Measurements from ENCODE around the gene FXN. TPM values are rescaled to one million over a fixed set of nuclear protein-coding genes. Genes with fewer than 3 reads are reported as not detected.

The FXN gene
- total RNA-seq, 1 donor from 2014 or later: 12.4 TPM

- no peak for TF ChIP-seq CTCF (IDR thresholded peaks at IDR 0.05)
- H3K4me3 ChIP-seq: no peak overlapping the region
- ATAC-seq: no peak
- peaks cover 7% of the 10 kb centered on the region for H3K36me3 ChIP-seq
- intact Hi-C loops (cut with DNase I): no loop called here
- no peaks in the 10 kb centered on the region for H3K4me1 ChIP-seq
- DNase-seq: no peak
- no peaks in the 10 kb centered on the region for H3K9me3 ChIP-seq
- H3K27ac ChIP-seq: no peak overlapping the region
- no peaks in the 10 kb centered on the region for H3K27me3 ChIP-seq
Observed at GRCh38 chr9:69070201-69070600, 34.6 kb downstream of the FXN start.

- Histone ChIP-seq H3K4me1 (no peaks in the 10 kb centered on the region), H3K27ac (no peak overlapping the region), H3K4me3 (no peak overlapping the region), H3K27me3 (no peaks in the 10 kb centered on the region), H3K9me3 (no peaks in the 10 kb centered on the region), H3K36me3 (no peaks in the 10 kb centered on the region)
- TF ChIP-seq CTCF (IDR thresholded peaks at IDR 0.05): no peak
- DNase-seq (no peak), ATAC-seq (no peak)
- intact Hi-C loops (cut with DNase I): no loop called here
Observed at GRCh38 chr9:69071059-69071458, 35.5 kb downstream of the FXN start.

GRCh38 chr9:69073103-69073502 is 37.6 kb downstream of the FXN start:
- no peak for ATAC-seq
- intact Hi-C loops (cut with DNase I): no loop called here
- no peaks in the 10 kb centered on the region for H3K27me3 ChIP-seq
- no peaks in the 10 kb centered on the region for H3K36me3 ChIP-seq
- H3K4me3 ChIP-seq: no peak overlapping the region
- DNase-seq: no peak
- H3K9me3 ChIP-seq: no peaks in the 10 kb centered on the region
- peaks cover 3% of the 10 kb centered on the region for H3K4me1 ChIP-seq
- TF ChIP-seq CTCF (IDR thresholded peaks at IDR 0.05): no peak
- H3K27ac ChIP-seq: no peak overlapping the region

- ATAC-seq (no peak), DNase-seq (no peak)
Observed at GRCh38 chr9:69074801-69075200, 39.2 kb downstream of the FXN start.

GRCh38 chr9:69076550-69076949 is 41.0 kb downstream of the FXN start:
- Histone ChIP-seq H3K4me1 (peaks cover 6% of the 10 kb centered on the region), H3K4me3 (no peak overlapping the region), H3K27me3 (no peaks in the 10 kb centered on the region), H3K36me3 (no peaks in the 10 kb centered on the region), H3K27ac (no peak overlapping the region), H3K9me3 (no peaks in the 10 kb centered on the region)
- intact Hi-C loops (cut with DNase I): no loop called here
- DNase-seq: no peak
- ATAC-seq: no peak
- TF ChIP-seq CTCF (IDR thresholded peaks at IDR 0.05): no peak

More at GRCh38 chr9:69074801-69075200, 39.2 kb downstream of the FXN start:
- TF ChIP-seq CTCF (IDR thresholded peaks at IDR 0.05): no peak
- Histone ChIP-seq H3K4me3 (no peak overlapping the region), H3K9me3 (no peaks in the 10 kb centered on the region), H3K4me1 (peaks cover 6% of the 10 kb centered on the region), H3K27me3 (no peaks in the 10 kb centered on the region), H3K27ac (no peak overlapping the region), H3K36me3 (no peaks in the 10 kb centered on the region)
- intact Hi-C loops (cut with DNase I): no loop called here

DNA sequence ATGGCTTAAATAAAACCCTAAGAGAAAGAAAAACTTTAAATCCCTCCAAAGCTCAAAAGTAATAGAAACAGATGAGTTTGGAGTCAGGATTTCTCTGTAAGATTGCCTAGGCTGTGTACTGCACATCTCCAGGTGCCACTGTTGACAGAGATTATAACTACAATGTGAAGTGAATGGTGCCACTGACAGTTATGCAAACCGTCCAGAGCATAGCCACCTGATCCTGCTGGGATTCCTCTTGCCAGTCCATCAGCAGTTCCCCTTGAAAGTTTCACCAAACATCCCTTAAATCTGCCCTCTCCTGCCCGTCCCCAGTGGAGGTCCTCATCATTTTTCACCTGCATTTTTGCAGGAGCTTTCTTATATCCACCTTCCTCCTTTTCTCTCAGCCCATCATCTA is 42.5 kb downstream of the FXN start:
- DNase-seq (no peak), ATAC-seq (no peak)
- no peak overlapping the region for H3K27ac ChIP-seq
- no peak for TF ChIP-seq CTCF (IDR thresholded peaks at IDR 0.05)
- H3K4me1 ChIP-seq: peaks cover 10% of the 10 kb centered on the region
- no peaks in the 10 kb centered on the region for H3K9me3 ChIP-seq
- intact Hi-C loops (cut with DNase I): no loop called here
- no peaks in the 10 kb centered on the region for H3K36me3 ChIP-seq
- no peaks in the 10 kb centered on the region for H3K27me3 ChIP-seq
- H3K4me3 ChIP-seq: no peak overlapping the region

Measured in upper lobe of right lung (tissue), 1 donor.